Measurements from ENCODE around the gene TTLL8.

- no peak for TF ChIP-seq FOXJ3 (CRISPR knock-in tag; IDR thresholded peaks at IDR 0.05)
- no peak for TF ChIP-seq RXRA (IDR thresholded peaks at IDR 0.05; ENCODE audit: borderline replicate concordance, low read depth)
These were observed 42.4 kb downstream of the TTLL8 start for GRCh38 chr22:50015451-50016307.
